WTC11 (cell line): Measurements from ENCODE around the gene FAM47E. TPM values are rescaled to one million over a fixed set of nuclear protein-coding genes. Genes with fewer than 3 reads are reported as not detected.

ENCODE experiments used
- ATAC-seq: fragments of 200-7000 bp; cut with Tn5 transposase; 2 replicates; pipeline ENCODE4 v1.10.0; 2021; ENCODE audit warnings: mild to moderate bottlenecking, moderate library complexity
- CTCF ChIA-PET: fragments of 300-600 bp; sonication (Branson Sonifier 250); formaldehyde crosslinking; loops from one replicate; lab custom pipeline; 2021; ENCODE audit warnings: antibody characterized with exemption; lab: Charles Lee
- POLR2A ChIA-PET: fragments of 350-600 bp; sonication (Branson Sonifier 250); formaldehyde crosslinking; loops from one replicate; lab custom pipeline; 2021; ENCODE audit warnings: antibody characterized with exemption; lab: Charles Lee
- DNase-seq: peaks from one replicate; pipeline ENCODE4 v3.0.0; 2021; ENCODE audit warnings: low spot score
- H3K27ac Mint-ChIP-seq: 2 replicates; pipeline ENCODE4 v1.8.0; 2021; ENCODE audit warnings: mixed read lengths
- H3K27me3 Mint-ChIP-seq: 2 replicates; pipeline ENCODE4 v1.8.0; 2021; ENCODE audit warnings: low read depth, mild to moderate bottlenecking, moderate library complexity, mixed read lengths
- H3K36me3 Mint-ChIP-seq: 2 replicates; pipeline ENCODE4 v1.8.0; 2021; ENCODE audit warnings: mixed read lengths
- H3K4me1 Mint-ChIP-seq: 2 replicates; pipeline ENCODE4 v1.8.0; 2022; ENCODE audit warnings: mixed read lengths
- H3K4me3 Mint-ChIP-seq: 2 replicates; pipeline ENCODE4 v1.8.0; 2021; ENCODE audit warnings: mild to moderate bottlenecking, moderate library complexity, mixed read lengths
- H3K9me3 Mint-ChIP-seq: 2 replicates; pipeline ENCODE4 v1.8.0; 2021; ENCODE audit warnings: mixed read lengths
- ATF6 ChIP-seq: sonication (generic); formaldehyde crosslinking; IDR thresholded peaks from 2 replicates; pipeline ENCODE4 v1.8.1; 2023; ENCODE audit warnings: mild to moderate bottlenecking, missing genetic modification reagents
- E2F5 ChIP-seq: sonication (generic); formaldehyde crosslinking; IDR thresholded peaks from 2 replicates; pipeline ENCODE4 v1.8.1; 2022; ENCODE audit warnings: mild to moderate bottlenecking, moderate library complexity, missing genetic modification reagents
- ELF4 ChIP-seq: sonication (generic); formaldehyde crosslinking; IDR thresholded peaks from 2 replicates; pipeline ENCODE4 v1.8.1; 2022; ENCODE audit warnings: low read depth, mild to moderate bottlenecking, moderate library complexity, missing genetic modification reagents
- EMX1 ChIP-seq: fragments of 250-450 bp; sonication (Bioruptor Pico); IDR thresholded peaks from 2 replicates; pipeline ENCODE4 v1.8.0; 2021; ENCODE audit warnings: mild to moderate bottlenecking
- GABPB1 ChIP-seq: sonication (generic); formaldehyde crosslinking; IDR thresholded peaks from 2 replicates; pipeline ENCODE4 v1.8.1; 2023; ENCODE audit warnings: mild to moderate bottlenecking, missing genetic modification reagents
- GTF2I ChIP-seq: fragments of 250-450 bp; sonication (Bioruptor Pico); conservative IDR thresholded peaks from 2 replicates; pipeline ENCODE4 v1.4.0; 2021; ENCODE audit warnings: mild to moderate bottlenecking
- HMGA2 ChIP-seq: fragments of 250-450 bp; sonication (Bioruptor Pico); IDR thresholded peaks from 2 replicates; pipeline ENCODE4 v1.4.0; 2021; ENCODE audit warnings: mild to moderate bottlenecking, moderate library complexity
- JAZF1 ChIP-seq: fragments of 250-450 bp; sonication (Bioruptor Pico); IDR thresholded peaks from 2 replicates; pipeline ENCODE4 v1.9.0; 2021; ENCODE audit warnings: moderate library complexity, mild to moderate bottlenecking, inconsistent platforms
- JUN ChIP-seq: sonication (generic); formaldehyde crosslinking; IDR thresholded peaks from 2 replicates; pipeline ENCODE4 v1.8.0; 2023; ENCODE audit warnings: mild to moderate bottlenecking, missing genetic modification reagents
- KAT7 ChIP-seq: sonication (generic); formaldehyde crosslinking; IDR thresholded peaks from 2 replicates; pipeline ENCODE4 v1.8.1; 2023; ENCODE audit warnings: missing genetic modification reagents, mild to moderate bottlenecking, borderline replicate concordance
- NFE2L1 ChIP-seq: sonication (generic); formaldehyde crosslinking; IDR thresholded peaks from 2 replicates; pipeline ENCODE4 v1.8.1; 2023; ENCODE audit warnings: missing genetic modification reagents
- NFYB ChIP-seq: sonication (generic); formaldehyde crosslinking; conservative IDR thresholded peaks from 2 replicates; pipeline ENCODE4 v1.8.0; 2022; ENCODE audit warnings: low read depth, missing genetic modification reagents
- NR1H2 ChIP-seq: sonication (generic); formaldehyde crosslinking; IDR thresholded peaks from 2 replicates; pipeline ENCODE4 v1.9.0; 2021; ENCODE audit warnings: mild to moderate bottlenecking, moderate library complexity, missing genetic modification reagents
- PRRX2 ChIP-seq: fragments of 250-450 bp; sonication (Bioruptor Pico); IDR thresholded peaks from 2 replicates; pipeline ENCODE4 v1.8.0; 2021; ENCODE audit warnings: mild to moderate bottlenecking
- SP1 ChIP-seq: sonication (generic); formaldehyde crosslinking; conservative IDR thresholded peaks from 2 replicates; pipeline ENCODE4 v1.8.1; 2022; ENCODE audit warnings: missing genetic modification reagents
- TCF7 ChIP-seq: sonication (generic); formaldehyde crosslinking; IDR thresholded peaks from 2 replicates; pipeline ENCODE4 v1.8.0; 2022; ENCODE audit warnings: mild to moderate bottlenecking, low read depth, missing genetic modification reagents, moderate library complexity
- TP53 ChIP-seq: sonication (generic); formaldehyde crosslinking; IDR thresholded peaks from 2 replicates; pipeline ENCODE4 v1.8.1; 2023; ENCODE audit warnings: mild to moderate bottlenecking, missing genetic modification reagents
- ZNF232 ChIP-seq: sonication (generic); formaldehyde crosslinking; IDR thresholded peaks from 2 replicates; pipeline ENCODE4 v1.8.0; 2022; ENCODE audit warnings: mild to moderate bottlenecking, missing genetic modification reagents
- ZNF263 ChIP-seq: sonication (generic); formaldehyde crosslinking; IDR thresholded peaks from 2 replicates; pipeline ENCODE4 v1.8.1; 2022; ENCODE audit warnings: low read depth, mild to moderate bottlenecking, moderate library complexity, missing genetic modification reagents
- ZSCAN18 ChIP-seq: fragments of 250-450 bp; sonication (Bioruptor Pico); IDR thresholded peaks from 2 replicates; pipeline ENCODE4 v2.1.2; 2022; ENCODE audit warnings: mild to moderate bottlenecking, moderate library complexity
- total RNA-seq: library from RNA; stranded (reverse); gene quantifications from 3 replicates; pipeline ENCODE4 v1.2.3, GENCODE V29; 2021

The FAM47E gene
- total RNA-seq, 1 experiment from 2014 or later, result 1.4 TPM

- H3K27me3 Mint-ChIP-seq, result peaks cover 3% of the 10 kb centered on the region
Observed at GRCh38 chr4:76270244-76271175, 19.0 kb downstream of the FAM47E start.

GRCh38 chr4:76271248-76271647 lies 19.7 kb downstream of the FAM47E start:
- DNase-seq (no peak), ATAC-seq (no peak)
- ChIA-PET CTCF (interaction anchor here (1.3 kb wide), 1 partner anchor 107 kb away, joined by 3 read pairs; no protein-coding TSS in a partner anchor), POLR2A (no interaction called here)
- Mint-ChIP-seq H3K9me3 (no peaks in the 10 kb centered on the region), H3K36me3 (no peaks in the 10 kb centered on the region), H3K27ac (no peak overlapping the region), H3K27me3 (peaks cover 3% of the 10 kb centered on the region), H3K4me1 (no peaks in the 10 kb centered on the region), H3K4me3 (no peak overlapping the region)
- TF ChIP-seq E2F5 (no peak), EMX1 (CRISPR knock-in tag) (no peak), PRRX2 (no peak), ELF4 (no peak), ZNF232 (CRISPR knock-in tag) (no peak), SP1 (CRISPR knock-in tag) (no peak), JUN (CRISPR knock-in tag) (no peak), GTF2I (CRISPR knock-in tag) (no peak), JAZF1 (CRISPR knock-in tag) (no peak), HMGA2 (CRISPR knock-in tag) (no peak), KAT7 (CRISPR knock-in tag) (no peak), ATF6 (CRISPR knock-in tag) (no peak), NFYB (CRISPR knock-in tag) (no peak)

More at GRCh38 chr4:76270244-76271175, 19.0 kb downstream of the FAM47E start:
- POLR2A ChIA-PET, result no interaction called here
- no peak overlapping the region for H3K4me3 Mint-ChIP-seq
- TF ChIP-seq ZNF263 (CRISPR knock-in tag) (no peak), TCF7 (CRISPR knock-in tag) (no peak), GABPB1 (CRISPR knock-in tag) (no peak)
- DNase-seq, result no peak
- H3K9me3 Mint-ChIP-seq, result no peaks in the 10 kb centered on the region
- no peaks in the 10 kb centered on the region for H3K4me1 Mint-ChIP-seq
- no peak overlapping the region for H3K27ac Mint-ChIP-seq
- no peaks in the 10 kb centered on the region for H3K36me3 Mint-ChIP-seq
- no peak for ATAC-seq
- CTCF ChIA-PET, result interaction anchor here (0.7 to 1.3 kb wide), 3 partner anchors 90 to 108 kb away, joined by 3 read pairs; no protein-coding TSS in a partner anchor

GRCh38 chr4:76272073-76272472 lies 20.6 kb downstream of the FAM47E start:
- Mint-ChIP-seq H3K9me3 (no peaks in the 10 kb centered on the region), H3K27me3 (peaks cover 3% of the 10 kb centered on the region), H3K4me1 (no peaks in the 10 kb centered on the region), H3K27ac (no peak overlapping the region), H3K4me3 (no peak overlapping the region), H3K36me3 (no peaks in the 10 kb centered on the region)
- ATAC-seq (no peak), DNase-seq (no peak)
- CTCF ChIA-PET, result no interaction called here
- POLR2A ChIA-PET, result no interaction called here
- TF ChIP-seq NFE2L1 (CRISPR knock-in tag), result no peak
- no peak for TF ChIP-seq GTF2I (CRISPR knock-in tag)
- no peak for TF ChIP-seq NR1H2 (CRISPR knock-in tag)
- no peak for TF ChIP-seq ZSCAN18 (CRISPR knock-in tag)
- TF ChIP-seq TP53 (CRISPR knock-in tag), result no peak
